Stimulated activated CD8-positive, alpha-beta memory T cell treated with anti-CD3 and anti-CD28 coated beads, Interleukin-12 subunit alpha, Interleukin-12 subunit beta, amount 100 ng/mL, for 4 hours (primary cell): ENCODE measurements around the gene EZH1.

Experiments
- DNase-seq: peaks from one replicate; pipeline ENCODE4 v3.0.0-alpha.2; 2020; ENCODE audit warnings: low read depth

The EZH1 gene

DNA sequence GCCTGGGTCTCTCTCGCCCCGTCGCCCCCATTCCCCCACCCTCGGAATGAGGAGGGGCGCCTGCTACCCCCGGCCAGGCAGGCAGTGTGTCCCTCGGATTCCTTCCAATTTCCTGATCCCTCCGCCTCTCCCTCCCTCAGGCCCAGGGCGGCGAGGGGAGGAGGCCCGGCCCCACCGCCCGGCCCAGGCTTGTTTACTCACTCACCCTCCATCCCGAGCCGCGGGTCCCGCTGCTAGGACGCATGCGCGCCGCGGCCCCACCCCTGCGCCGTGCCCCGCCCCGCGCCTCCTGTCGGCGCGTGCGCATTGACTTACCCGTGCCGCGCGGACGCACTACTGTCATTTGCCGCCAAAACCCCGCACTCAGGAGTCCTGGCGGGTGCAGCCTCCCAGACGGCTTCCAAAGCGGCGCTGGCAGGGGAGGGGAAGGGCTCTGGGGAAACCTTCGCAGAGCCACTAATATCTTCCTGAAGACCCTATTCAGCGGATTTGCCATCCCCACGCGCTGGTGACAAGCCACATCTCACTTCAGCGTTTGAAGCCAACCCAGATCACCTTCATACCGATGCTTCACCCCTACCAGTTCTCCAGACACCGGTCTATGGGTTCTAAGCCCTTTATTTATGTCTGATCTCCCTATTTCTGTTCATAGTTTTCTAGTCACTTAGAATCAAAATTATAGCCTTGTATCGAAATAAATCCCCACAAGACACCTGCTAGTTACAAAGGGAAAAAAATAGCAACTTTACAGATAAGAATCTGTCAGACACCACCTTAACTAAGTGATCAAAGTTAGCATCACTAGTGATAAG is at the start of gene EZH1:
TSS of gene EZH1 (minus strand) at position 235 of the 812 bp plus-strand sequence. CDS start 16,099 bp downstream, outside the sequence.
- DNase-seq = peak; percentile 93

DNA sequence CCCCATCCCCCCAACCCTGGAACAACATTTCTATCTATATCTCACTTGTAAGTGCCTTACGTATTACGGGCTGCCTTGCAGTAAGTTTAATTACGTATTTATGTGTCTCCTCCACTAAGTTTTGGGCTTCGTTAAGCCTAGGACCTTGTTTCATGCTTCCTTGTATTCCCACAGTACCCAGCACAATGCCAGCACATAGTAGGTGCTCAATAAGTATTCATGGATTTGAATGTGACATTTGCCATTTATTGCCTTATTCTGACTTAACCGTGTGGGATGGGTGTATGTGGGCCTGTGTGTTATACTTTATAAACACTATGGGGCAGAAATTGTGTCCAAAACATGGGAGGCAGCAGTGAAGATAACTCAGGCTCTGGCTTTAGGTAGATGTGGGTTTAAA is 47.7 kb upstream of the EZH1 start:
- DNase-seq = no peak

DNA sequence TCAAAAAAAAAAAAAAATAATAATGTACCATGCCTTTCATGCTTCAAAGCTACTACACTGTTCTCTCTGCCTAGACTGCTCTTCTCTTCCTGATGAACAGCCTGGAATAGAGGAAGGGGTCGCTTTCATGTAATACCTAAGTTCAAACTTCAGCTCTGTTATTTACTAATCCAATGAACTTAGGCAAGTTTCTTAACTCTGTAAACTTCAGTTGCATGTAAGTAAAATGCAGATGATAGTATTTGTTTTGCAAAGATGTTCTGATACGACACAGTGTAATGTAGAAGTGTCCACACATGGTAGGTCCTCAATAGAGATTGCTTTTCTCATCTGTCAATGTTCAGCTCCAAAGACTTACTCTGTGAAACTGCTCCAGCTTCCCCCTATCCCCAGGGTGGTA is 47.1 kb upstream of the EZH1 start:
- no peak for DNase-seq

DNA sequence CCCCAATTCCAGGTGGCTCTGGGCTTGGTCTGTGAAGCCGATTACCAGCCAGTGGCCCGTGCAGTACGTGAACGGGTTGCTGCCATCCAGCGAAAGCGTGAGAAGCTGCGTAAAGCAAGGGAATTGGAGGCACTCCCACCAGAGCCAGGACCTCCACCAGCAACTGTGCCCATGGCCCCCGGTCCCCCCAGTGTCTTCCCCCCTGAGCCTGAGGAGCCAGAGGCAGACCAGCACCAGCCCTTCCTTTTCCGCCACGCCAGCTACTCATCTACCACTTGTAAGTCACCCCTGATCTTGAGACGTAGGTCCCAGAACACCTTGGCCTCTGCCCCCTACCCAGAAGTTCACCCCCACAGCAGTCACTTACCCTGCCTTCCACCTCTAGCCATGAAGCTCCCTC is 42.4 kb upstream of the EZH1 start:
- DNase-seq = no peak

DNA sequence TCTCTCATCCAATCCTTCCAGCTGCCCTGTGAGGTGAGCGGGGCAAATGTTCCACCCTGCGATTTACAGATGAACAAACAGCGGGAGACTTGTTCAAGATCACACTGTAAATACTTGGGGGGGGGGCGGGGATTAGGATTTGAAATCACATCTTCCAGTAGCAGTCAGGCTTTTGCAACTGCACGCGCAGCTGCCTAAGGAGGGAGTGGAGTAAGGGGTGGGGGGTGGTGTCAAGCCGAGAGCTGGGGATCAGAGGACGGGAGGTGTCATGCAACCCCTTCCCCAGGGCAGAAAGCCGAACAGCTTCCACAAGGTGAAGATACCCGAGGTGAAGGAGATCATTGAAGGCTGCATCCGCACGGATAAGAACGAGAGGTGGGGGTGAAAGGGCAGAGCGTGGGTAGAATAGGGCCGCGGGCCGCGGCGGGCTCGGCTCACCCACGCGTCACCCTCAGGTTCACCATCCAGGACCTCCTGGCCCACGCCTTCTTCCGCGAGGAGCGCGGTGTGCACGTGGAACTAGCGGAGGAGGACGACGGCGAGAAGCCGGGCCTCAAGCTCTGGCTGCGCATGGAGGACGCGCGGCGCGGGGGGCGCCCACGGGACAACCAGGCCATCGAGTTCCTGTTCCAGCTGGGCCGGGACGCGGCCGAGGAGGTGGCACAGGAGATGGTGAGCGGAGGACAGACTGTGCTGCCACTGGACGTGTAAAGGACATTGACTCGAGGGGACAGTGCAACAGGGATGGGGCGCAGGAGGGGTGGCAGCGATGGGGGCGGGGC is 40.2 kb upstream of the EZH1 start:
- peak; percentile 27 for DNase-seq

DNA sequence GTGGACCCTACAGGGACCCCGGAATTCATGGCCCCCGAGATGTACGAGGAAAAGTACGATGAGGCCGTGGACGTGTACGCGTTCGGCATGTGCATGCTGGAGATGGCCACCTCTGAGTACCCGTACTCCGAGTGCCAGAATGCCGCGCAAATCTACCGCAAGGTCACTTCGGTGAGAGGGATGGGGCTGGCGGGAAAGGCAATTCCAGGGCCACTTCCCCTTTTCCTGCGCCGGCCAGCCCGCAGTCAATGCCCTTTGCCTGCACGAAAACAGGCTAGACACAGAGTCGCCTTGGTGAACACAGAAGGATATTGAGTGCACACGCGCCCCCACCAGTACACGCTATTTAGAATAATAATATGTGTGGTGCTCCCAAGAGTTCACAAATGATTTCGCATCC is 39.6 kb upstream of the EZH1 start:
- DNase-seq = no peak

DNA sequence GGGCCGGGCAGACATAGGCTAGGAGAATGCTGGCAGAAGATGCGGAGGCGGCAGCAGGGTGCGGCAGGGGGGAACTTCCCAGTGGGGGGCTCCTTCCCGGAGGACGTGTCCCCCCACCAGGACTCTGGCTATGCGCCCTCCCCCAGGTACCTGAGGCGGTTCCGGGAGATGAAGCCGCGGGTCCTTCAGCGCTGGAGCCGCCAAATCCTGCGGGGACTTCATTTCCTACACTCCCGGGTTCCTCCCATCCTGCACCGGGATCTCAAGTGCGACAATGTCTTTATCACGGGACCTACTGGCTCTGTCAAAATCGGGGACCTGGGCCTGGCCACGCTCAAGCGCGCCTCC is 38.9 kb upstream of the EZH1 start:
- no peak for DNase-seq

DNA sequence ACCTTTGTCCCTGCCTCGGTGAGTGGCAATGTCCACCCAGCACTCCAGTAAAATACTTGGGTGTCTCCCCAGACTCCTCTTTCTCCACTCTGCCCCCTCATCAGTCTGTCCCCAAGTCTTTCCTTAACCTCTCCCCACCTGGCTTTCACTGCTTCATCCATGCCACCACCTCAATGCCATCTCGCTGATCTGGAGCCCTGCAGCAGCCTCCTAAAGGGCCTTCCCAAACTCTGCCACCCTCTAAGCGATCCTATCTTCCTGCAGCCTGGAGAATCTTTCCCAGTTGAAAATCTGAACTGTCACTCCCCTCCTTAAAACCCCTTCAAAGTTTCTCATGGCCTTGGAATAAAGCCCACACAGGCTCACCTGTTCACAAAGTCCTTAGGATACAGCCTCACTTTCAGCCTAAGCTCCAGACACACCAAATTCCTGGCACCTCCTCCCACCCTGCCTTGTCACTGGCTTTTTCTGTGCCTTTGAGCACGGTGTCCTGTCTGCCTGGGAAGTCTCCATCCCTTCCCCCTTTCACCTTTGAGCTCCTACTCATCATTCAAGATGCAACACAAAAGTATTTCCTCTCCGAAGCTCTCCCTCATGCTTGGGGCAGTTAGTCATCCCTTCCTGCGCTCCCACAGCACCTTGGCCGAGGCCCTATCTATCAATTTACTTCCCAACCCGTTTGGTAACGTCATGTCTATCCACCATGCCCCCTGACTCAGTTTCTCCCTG is 38.4 kb upstream of the EZH1 start:
- DNase-seq = no peak

DNA sequence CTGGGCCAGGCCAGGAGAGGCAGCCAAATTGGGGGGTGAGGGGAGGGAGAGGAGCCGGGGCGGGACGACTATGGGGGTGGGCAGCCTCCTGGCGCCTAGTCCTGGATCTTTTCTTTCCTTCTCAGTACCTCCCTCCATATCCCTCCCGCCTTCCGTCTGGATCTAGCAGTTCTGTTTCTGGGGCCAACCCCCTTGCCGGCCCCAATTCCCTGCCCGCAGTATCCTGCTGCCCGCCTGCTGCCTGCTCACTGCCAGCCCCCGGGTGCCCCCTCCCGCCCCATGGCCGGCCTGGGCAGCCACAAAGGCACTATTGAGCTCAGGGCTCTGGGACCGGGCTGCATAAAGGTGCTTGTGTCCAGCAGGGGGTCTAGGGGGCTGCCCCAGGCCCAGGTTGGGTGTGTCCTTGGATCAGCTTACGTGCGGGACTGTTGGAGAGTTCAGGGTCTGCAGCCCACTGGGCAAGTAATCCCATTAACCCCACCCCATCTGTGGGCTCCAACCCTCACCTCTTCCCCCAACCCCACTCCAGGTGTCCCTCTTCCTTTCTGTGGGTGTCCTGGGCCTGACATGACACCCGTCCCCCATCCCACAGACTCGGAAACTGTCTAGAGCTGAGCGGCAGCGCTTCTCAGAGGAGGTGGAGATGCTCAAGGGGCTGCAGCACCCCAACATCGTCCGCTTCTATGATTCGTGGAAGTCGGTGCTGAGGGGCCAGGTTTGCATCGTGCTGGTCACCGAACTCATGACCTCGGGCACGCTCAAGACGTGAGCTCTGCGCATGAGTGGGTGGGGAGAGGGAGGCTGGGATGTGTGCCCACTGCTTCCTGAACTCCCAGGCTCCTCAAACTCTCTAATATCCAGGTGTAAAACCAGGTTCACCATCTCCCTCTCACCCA is 37.6 kb upstream of the EZH1 start:
- no peak for DNase-seq

DNA sequence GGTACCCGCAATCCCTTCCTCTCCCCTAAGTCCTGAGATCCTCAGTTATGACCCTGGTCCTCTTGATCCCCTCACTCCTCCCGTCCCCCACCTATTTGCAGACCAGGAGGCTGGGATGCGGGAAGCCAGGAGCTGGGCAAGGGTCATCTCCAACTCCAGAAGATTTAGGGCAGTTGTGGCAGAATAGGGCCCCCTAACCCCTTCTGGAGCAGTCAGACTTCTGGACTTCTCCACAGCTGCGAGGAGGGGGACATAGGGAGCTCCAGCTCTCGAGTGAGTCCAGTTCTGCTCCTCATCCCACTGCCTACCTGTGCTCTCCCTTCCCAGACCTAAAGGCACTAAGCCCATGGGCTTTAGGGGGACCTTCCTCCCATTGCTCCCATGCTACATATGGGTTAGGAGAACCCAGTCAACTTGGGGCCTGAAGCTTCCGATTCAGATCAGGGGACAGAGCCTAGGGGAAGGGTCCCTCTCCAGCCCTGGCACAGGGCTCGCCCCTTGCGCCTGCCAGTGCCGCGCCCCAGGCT is 36.9 kb upstream of the EZH1 start:
- no peak for DNase-seq

DNA sequence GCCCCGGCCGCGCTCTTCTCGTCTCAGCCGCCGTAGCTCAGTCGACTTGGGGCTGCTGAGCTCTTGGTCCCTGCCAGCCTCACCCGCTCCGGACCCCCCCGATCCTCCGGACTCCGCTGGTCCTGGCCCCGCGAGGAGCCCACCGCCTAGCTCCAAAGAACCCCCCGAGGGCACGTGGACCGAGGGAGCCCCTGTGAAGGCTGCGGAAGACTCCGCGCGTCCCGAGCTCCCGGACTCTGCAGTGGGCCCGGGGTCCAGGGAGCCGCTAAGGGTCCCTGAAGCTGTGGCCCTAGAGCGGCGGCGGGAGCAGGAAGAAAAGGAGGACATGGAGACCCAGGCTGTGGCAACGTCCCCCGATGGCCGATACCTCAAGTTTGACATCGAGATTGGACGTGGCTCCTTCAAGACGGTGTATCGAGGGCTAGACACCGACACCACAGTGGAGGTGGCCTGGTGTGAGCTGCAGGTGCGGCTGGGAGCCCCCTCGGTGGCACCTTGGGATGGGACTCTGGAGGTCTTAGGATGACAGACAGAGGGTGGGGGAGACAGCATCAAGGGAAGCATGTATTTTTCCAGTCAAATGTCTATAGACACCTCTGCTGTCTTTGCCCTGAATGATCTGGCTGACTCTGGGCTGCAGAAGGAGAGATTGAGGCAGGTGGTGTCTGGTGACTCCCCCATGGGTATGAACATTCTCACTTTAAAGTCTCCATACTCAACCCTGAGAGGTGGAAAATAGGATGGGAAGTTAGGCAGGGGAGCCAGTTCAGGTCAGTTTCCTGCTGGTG is 36.2 kb upstream of the EZH1 start:
- DNase-seq = no peak

DNA sequence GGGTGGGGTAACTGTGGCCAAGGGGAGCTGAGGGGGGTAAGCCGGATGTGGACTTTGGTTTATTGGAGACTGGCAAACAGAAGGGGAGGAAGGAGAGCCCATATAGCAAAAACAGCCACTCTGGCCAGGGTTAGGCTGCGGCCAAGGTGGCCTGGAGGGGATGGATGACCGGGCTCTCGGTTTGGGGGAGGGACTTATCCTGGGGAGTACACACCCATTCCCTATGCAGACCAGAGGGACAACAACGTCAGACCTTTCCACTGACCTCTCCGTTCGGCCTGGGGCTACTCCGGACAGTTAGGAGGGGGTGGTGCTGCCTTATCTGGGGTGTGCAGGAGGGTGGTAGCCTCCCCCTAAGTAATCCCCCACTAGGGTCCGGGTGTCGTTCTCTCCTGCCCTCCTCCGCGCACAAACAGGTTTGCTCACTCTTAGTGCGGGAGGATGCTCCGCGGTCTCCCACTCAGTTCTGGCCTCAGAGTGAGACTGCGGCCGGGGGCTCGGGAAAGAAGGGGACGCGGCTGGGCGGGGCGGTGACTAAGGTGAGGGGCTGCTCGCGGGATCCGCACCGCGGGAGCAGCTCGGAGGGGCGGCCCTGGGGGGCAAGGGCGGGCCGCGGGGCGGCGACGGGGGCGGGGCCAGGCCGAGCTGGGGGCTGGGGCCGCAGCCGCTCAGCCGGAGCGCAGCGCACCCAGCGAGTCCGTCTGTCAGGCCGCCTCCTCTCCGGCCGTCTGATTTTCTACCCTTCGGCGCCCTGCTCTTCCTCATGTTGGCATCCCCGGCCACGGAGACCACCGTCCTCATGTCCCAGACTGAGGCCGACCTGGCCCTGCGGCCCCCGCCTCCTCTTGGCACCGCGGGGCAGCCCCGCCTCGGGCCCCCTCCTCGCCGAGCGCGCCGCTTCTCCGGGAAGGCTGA is 35.4 kb upstream of the EZH1 start, which contains the start of gene WNK4:
TSS of gene WNK4 (plus strand) at position 675 of the 915 bp plus-strand sequence. CDS start at position 764, 89 bp downstream.
- DNase-seq = no peak

DNA sequence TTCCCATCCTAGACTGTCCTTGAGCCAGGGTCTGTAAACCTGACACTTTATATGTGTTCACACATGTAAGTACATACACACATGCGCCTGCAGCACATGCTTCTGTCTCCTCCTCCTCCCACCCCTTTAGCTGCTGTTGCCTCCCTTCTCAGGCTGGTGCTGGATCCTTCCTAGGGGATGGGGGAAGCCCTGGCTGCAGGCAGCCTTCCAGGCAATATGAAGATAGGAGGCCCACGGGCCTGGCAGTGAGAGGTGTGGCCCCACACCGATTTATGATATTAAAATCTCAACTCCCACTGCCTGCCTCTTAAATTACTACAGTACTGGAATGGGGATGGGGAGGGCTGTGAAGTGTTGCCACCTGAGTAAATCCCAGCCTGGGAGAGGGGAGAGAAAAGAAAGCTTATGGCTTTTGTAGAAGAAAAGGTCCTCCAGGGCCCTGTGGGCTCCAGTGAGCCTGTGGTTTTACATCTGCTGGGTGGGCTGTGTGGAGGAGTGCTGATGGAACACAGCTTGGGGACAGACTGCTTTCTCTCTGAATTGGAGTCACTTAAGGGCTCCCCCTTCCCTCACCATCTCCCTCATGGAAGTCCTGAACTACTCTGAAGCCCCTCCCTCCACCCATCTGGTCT is 34.6 kb upstream of the EZH1 start:
- DNase-seq = no peak

DNA sequence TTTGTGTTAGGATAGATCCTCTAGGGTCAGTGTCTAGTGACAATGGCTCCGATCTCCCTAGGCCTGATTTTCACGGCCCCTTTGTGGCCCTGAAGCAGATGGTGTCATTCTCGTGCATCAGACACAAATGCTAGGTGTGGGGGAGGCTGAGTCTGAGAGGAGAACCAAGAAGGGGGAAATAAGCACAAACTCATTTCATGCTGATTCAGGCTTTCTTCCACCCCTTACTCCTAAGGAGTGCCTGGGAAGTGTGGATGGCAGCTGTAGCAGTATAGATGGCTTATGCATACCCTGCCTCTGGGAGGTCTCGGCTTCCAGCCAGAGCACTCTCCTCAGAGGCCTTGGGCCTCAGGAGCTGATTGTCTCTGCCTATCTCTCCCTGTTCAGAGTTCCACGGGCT is 33.7 kb upstream of the EZH1 start:
- DNase-seq = no peak

DNA sequence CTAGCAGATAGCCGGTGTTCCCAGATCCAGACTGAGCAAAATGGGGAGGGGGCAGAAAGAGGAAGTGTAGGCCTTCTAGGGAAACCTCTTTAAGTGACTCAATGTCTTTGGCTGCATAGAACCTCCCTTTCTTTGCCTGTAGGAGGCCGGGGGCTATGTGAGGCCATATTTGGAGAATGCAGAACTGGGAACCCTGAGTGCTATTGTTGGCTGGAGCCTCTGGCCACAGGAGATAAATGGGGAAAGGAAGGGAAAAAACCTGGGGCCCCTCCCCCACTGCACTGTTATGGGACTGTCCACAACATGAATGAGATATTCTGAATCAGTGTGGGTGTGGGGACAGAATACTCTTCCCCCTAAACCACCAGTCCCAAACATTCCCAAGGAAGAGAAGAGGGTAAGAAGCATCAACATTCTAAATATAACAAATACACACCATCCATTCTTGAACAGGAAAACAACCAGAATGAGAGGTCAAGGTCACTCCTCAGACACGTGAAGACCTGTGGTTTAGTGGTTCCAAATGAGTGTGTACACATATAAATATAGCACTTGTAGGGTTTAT is 30.8 kb upstream of the EZH1 start:
- no peak for DNase-seq

DNA sequence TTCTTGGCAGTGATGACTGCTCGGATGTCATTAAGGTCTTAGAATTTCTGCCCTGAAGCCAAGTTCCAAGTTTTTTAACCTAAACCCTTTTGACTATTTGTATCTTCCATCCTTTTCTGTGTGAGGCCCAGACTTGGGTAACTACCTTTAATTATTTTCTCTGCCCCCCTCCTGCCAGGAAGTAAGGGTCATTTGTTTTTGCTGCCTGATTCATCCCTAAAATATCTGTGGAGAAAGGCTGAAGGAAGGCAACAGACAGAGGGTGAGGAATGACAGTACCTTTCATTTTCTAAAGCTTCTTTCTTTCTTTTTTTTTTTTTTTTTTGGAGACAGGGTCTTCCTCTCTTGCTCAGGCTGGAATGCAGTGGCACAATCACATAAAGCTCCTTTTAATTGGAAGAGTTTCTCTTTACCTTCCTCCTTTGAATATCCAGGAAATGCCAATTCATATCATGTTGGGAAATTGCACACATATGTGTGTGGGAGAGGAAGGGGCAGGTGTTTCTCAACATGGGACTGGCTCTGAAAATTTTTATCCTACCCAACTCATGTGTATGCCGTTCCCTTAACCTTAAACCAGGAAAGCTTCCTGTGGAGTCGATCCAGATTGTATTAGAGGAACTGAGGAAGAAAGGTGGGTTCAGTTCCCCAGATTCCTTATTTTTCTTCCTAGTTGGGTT is 29.4 kb upstream of the EZH1 start:
- no peak for DNase-seq

DNA sequence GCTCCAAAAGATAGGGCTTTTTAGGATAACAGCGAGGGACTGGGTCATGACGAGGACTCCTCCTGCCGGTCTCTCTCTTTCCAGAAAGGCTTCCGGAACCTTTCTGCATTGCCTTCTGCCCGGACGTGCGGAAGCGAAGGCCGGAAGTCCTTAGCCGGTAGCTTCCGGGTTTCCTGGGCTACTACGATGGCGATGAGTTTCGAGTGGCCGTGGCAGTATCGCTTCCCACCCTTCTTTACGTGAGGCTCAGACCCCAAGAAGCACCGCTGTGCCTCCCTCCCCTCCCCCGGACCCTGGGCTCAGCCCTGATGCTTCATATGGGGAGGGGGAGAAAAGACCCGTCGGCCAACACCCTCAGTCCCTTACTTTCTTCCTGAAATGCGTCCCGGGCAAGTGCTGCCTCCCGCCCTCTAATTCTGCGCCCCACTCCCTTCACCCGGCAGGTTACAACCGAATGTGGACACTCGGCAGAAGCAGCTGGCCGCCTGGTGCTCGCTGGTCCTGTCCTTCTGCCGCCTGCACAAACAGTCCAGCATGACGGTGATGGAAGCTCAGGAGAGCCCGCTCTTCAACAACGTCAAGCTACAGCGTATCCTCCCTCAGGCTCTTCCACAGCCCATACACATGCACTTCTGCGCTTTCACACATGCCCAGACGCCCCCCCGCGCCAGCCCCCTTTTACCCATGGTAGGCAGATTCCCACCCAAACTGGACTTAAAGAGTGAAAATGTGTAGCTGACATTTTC is 28.6 kb upstream of the EZH1 start, which contains the start of gene VPS25:
TSS of gene VPS25 (plus strand) at position 160 of the 746 bp plus-strand sequence. CDS start at position 187, 27 bp downstream.
- DNase-seq = peak; percentile 55
